AG09319 (cell line): ENCODE results near the gene UBE2E2.

Experiments
- DNase-seq: peaks from one replicate; pipeline ENCODE4 v3.0.0-alpha.2; 2010; ENCODE audit warnings: low read depth; ENCODE audit errors: extremely low read depth
- CTCF ChIP-seq: IDR thresholded peaks from 2 replicates; pipeline ENCODE4 v1.5.1; 2011; ENCODE audit warnings: low read depth, mild to moderate bottlenecking, inconsistent platforms, low read length, moderate library complexity

UBE2E2 gene

DNA sequence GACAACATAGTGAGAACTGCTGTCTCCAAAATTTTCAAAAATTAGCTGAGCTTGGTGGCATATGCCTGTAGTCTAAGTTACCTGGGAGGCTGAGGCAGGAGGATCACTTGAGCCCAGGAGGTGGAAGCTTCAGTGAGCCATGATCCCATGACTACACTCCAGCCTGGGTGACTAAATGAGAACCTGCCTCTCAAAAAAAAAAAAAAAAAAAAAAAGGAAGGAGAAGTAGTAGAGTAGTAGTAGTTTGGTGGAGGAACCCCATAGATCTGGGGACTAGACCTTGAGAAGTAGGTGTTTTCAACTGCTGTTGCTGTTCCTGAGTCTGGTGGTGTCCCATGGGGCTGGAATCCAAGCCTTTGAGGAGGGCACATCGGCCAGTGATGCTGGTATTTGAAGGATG lies 38.4 kb upstream of the UBE2E2 start:
- no peak for TF ChIP-seq CTCF

GRCh38 chr3:23165571-23165970 lies 37.6 kb upstream of the UBE2E2 start:
- TF ChIP-seq CTCF, result no peak
- DNase-seq, result no peak

More for the DNA sequence above, 38.4 kb upstream of the UBE2E2 start:
- DNase-seq, result no peak

- no peak for DNase-seq
- no peak for TF ChIP-seq CTCF
Observed at GRCh38 chr3:23166276-23166675, 36.9 kb upstream of the UBE2E2 start.

DNA sequence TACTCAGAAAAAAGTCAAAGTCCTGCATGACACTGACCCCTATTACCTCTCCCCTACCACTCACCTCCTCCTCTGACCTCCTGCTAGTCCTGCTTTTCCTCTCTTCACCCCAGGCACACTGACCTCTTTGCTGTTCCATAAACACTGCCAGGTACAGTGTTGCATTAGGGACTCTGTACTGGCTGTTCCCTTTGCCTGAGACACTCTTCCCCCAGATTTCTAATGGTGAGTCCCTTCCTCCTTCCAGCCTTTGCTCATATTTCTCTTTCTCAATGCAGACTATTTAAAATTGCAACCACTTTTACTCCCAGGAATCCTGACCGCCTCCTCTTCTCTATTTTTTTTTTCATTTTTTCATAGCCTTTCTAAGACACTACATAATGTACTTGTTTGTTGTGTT lies 36.3 kb upstream of the UBE2E2 start:
- DNase-seq, result no peak
- TF ChIP-seq CTCF, result no peak

DNA sequence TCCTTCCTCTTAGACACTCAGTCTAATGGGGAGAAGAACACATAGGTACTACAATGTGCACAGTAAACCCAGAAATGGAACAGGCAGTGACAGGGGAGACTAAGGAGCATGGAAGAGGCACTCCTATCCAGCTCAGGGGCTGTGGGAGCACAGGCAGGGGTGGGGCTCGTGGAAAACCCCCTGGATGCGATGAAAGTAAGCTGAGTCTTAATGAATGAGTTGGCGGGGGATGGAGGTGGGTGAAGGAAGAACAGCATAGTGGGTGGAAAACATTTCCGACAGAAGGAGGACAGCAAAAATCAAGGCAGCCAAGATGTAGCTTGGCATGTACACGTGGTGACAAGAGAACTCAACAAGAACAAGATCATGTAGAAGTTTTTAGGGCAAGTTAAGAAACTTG lies 33.6 kb upstream of the UBE2E2 start:
- DNase-seq, result no peak
- TF ChIP-seq CTCF, result no peak

DNA sequence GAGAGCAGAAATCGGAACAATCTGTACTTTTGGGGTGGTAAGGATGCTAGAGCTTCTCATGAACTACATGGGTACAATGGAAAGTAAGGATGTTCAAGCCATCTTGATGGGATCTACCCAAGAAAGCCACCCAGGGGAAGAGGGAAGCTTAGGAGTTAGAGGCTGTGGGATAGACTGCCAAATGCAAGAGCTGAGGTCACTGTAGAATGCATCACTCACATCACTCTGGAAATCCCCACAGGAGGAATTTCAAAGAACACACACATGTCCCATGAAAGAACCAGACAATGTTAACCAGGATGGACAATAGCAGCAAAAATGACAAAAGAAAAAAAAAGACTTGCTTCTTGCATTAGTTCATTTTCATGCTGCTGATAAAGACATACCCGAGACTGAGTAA lies 32.8 kb upstream of the UBE2E2 start:
- DNase-seq, result no peak
- no peak for TF ChIP-seq CTCF

- DNase-seq, result no peak
- no peak for TF ChIP-seq CTCF
Observed at GRCh38 chr3:23172059-23172458, 31.1 kb upstream of the UBE2E2 start.
